HCT116 (cell line): ENCODE data around the gene PITHD1. TPM values are rescaled to one million over a fixed set of nuclear protein-coding genes. Genes with fewer than 3 reads are reported as not detected.

Experiments used
- ATAC-seq: fragments of 200-7000 bp; cut with Tn5 transposase; 2 replicates; pipeline ENCODE4 v1.9.1; 2020; ENCODE audit warnings: mild to moderate bottlenecking, moderate library complexity
- BruUV-seq: library from RNA; stranded (reverse); fragments of 400-500 nt; replicated peaks from 2 replicates; lab custom pipeline; 2021; lab: Mats Ljungman, UMichigan
- CTCF ChIA-PET: fragments of 300-600 bp; sonication (Branson Sonifier 250); formaldehyde crosslinking; loops from one replicate; lab custom pipeline; 2021; ENCODE audit warnings: antibody characterized with exemption; lab: Charles Lee
- POLR2A ChIA-PET: fragments of 300-600, 350-600 bp; sonication (Branson Sonifier 250); formaldehyde crosslinking; loops from one replicate; lab custom pipeline; 2021; ENCODE audit warnings: antibody characterized with exemption; lab: Charles Lee
- RAD21 ChIA-PET, 2 experiments: fragments of 300-600 bp; sonication (Branson Sonifier 250); formaldehyde crosslinking; loops; one replicate each; lab custom pipeline; 2023; ENCODE audit warnings: low total read pairs in 2 of 2; ENCODE audit not compliant: uncharacterized antibody in 2 of 2, unreplicated experiment in 2 of 2, low non-redundant PET in 1 of 2; lab: Charles Lee
- DNase-seq: peaks from one replicate; pipeline ENCODE4 v3.0.0-alpha.2; 2010; ENCODE audit warnings: low read depth, low spot score
- H2AFZ ChIP-seq: fragments of 200-600 bp; shearing (Covaris generic), sonication (generic); 2 replicates; pipeline ENCODE4 v1.6.1; 2017; ENCODE audit warnings: low read depth, mixed run types, mixed read lengths, antibody characterized with exemption, low read length; ENCODE audit not compliant: poor library complexity, severe bottlenecking
- H3K27ac ChIP-seq: 2 replicates; pipeline ENCODE4 v1.5.1; 2012; ENCODE audit warnings: low read depth, low read length
- H3K27me3 ChIP-seq: fragments of 200-600 bp; sonication (generic); 2 replicates; pipeline ENCODE4 v1.6.1; 2016; ENCODE audit warnings: mixed run types, low read length, mixed read lengths; ENCODE audit not compliant: insufficient read depth
- H3K36me3 ChIP-seq, 2 experiments: fragments of 200-500 bp in 1 of 2; fragments of 200-600 bp in 1 of 2; sonication (Bioruptor generic) in 1 of 2; sonication (generic) in 1 of 2; 2 replicates each; pipeline versions ENCODE4 v1.5.1 to v1.6.1; 2014 to 2016; ENCODE audit warnings: low read length in 2 of 2, inconsistent platforms in 1 of 2, mixed read lengths in 1 of 2, mixed run types in 1 of 2; ENCODE audit not compliant: insufficient read depth in 2 of 2, control insufficient read depth in 1 of 2
- H3K4me1 ChIP-seq, 2 experiments: fragments of 200-600 bp in 1 of 2; sonication (generic) in 1 of 2; 2 replicates each; pipeline versions ENCODE4 v1.5.1 to v1.6.1; 2012 to 2017; ENCODE audit warnings: low read length in 2 of 2, inconsistent platforms in 1 of 2, mild to moderate bottlenecking in 1 of 2, mixed read lengths in 1 of 2, mixed run types in 1 of 2, moderate library complexity in 1 of 2; ENCODE audit not compliant: insufficient read depth in 2 of 2, control insufficient read depth in 1 of 2
- H3K4me2 ChIP-seq: fragments of 200-600 bp; sonication (generic); 2 replicates; pipeline ENCODE4 v1.6.1; 2017; ENCODE audit warnings: mixed run types, low read length, mixed read lengths
- H3K4me3 ChIP-seq, 2 experiments: fragments of 200-600 bp in 1 of 2; sonication (generic) in 1 of 2; replicated peaks in 1 of 2; 2 replicates each; pipeline ENCODE4 v1.5.1; 2011 to 2016; ENCODE audit warnings: low read length in 2 of 2, control low read depth in 1 of 2, low read depth in 1 of 2, mild to moderate bottlenecking in 1 of 2, mixed read lengths in 1 of 2, mixed run types in 1 of 2
- H3K79me2 ChIP-seq: fragments of 200-600 bp; sonication (generic); 2 replicates; pipeline ENCODE4 v1.6.1; 2017; ENCODE audit warnings: mild to moderate bottlenecking, mixed run types, low read length, moderate library complexity, mixed read lengths; ENCODE audit not compliant: insufficient read depth
- H3K9ac ChIP-seq: fragments of 200-600 bp; sonication (generic); 2 replicates; pipeline ENCODE4 v1.6.1; 2016; ENCODE audit warnings: low read length, mixed read lengths
- H3K9me2 ChIP-seq: fragments of 200-600 bp; sonication (generic), shearing (Covaris generic); 2 replicates; pipeline ENCODE4 v1.6.1; 2017; ENCODE audit warnings: mixed run types, mild to moderate bottlenecking, moderate library complexity; ENCODE audit not compliant: insufficient read depth
- H3K9me3 ChIP-seq, 2 experiments: fragments of 200-500 bp in 1 of 2; fragments of 200-600 bp in 1 of 2; sonication (Bioruptor generic) in 1 of 2; sonication (generic) in 1 of 2; 2 replicates each; pipeline ENCODE4 v1.6.1; 2014 to 2017; ENCODE audit warnings: low read length in 2 of 2, mixed read lengths in 2 of 2, inconsistent platforms in 1 of 2, low read depth in 1 of 2, mild to moderate bottlenecking in 1 of 2, mixed run types in 1 of 2, moderate library complexity in 1 of 2; ENCODE audit not compliant: control insufficient read depth in 1 of 2, insufficient read depth in 1 of 2
- H4K20me1 ChIP-seq: fragments of 200-600 bp; sonication (generic), shearing (Covaris generic); 2 replicates; pipeline ENCODE4 v1.6.1; 2017; ENCODE audit warnings: mixed run types, mild to moderate bottlenecking, moderate library complexity; ENCODE audit not compliant: insufficient read depth
- ATF3 ChIP-seq: IDR thresholded peaks from 2 replicates; pipeline ENCODE4 v1.6.1; 2012
- CTCF ChIP-seq, 3 experiments: fragments of 200-600 bp in 1 of 3; sonication (generic) in 1 of 3; IDR thresholded peaks in 2 of 3; conservative IDR thresholded peaks in 1 of 3; 2 replicates each; pipeline ENCODE4 v1.5.1; 2012 to 2017; ENCODE audit warnings: low read depth in 2 of 3, low read length in 2 of 3, antibody characterized with exemption in 1 of 3, borderline replicate concordance in 1 of 3, control low read depth in 1 of 3, mild to moderate bottlenecking in 1 of 3, mixed read lengths in 1 of 3, mixed run types in 1 of 3, moderate library complexity in 1 of 3; ENCODE audit not compliant: insufficient read depth in 1 of 3
- EZH2 ChIP-seq: fragments of 200-600 bp; sonication (generic); IDR thresholded peaks from 2 replicates; pipeline ENCODE4 v1.6.1; 2017; ENCODE audit warnings: antibody characterized with exemption, mixed run types
- EZH2phosphoT487 ChIP-seq: fragments of 200-600 bp; IDR thresholded peaks from 2 replicates; pipeline ENCODE4 v1.6.1; 2018; ENCODE audit warnings: antibody characterized with exemption, borderline replicate concordance
- SRF ChIP-seq: IDR thresholded peaks from 2 replicates; pipeline ENCODE4 v1.6.1; 2012; ENCODE audit warnings: low read depth
- ZNF274 ChIP-seq: fragments of 200-500 bp; sonication (Bioruptor generic); IDR thresholded peaks from 2 replicates; pipeline ENCODE4 v1.6.1; 2014; ENCODE audit warnings: mild to moderate bottlenecking, low read depth, low read length, inconsistent platforms
- intact Hi-C: fragments of 100-400 bp; cut with micrococcal nuclease; formaldehyde crosslinking; loops from 2 replicates; pipeline ENCODE4 v1.10.0; 2022
- total RNA-seq: library from RNA; stranded (reverse); gene quantifications from one replicate; pipeline ENCODE4 v1.2.1, GENCODE V29; 2021; ENCODE audit not compliant: unreplicated experiment
- TF ChIP-seq, protein P1 (sequence below): IDR thresholded peaks from 2 replicates; pipeline ENCODE4 v1.6.1; 2012
- TF ChIP-seq, protein P2 (sequence below): IDR thresholded peaks from 2 replicates; pipeline ENCODE4 v1.6.1; 2012; ENCODE audit warnings: low read depth

Gene PITHD1
- total RNA-seq, 1 experiment from 2014 or later: 57.2 TPM

GRCh38 chr1:23792151-23792945, 14.1 kb downstream of the PITHD1 start:
- Histone ChIP-seq H2AFZ (no peak overlapping the region), H3K27ac (peak overlapping the region; percentile 79), H3K9me2 (no peaks in the 10 kb centered on the region), H3K4me1 (peaks cover 31 to 56% of the 10 kb centered on the region in 2 experiments), H3K4me2 (peak overlapping the region; percentile 78), H3K27me3 (no peaks in the 10 kb centered on the region), H3K79me2 (peaks cover 41% of the 10 kb centered on the region), H3K4me3 (peak overlapping the region; percentile 89 to 95), H3K36me3 (peaks cover 11 to 32% of the 10 kb centered on the region in 2 experiments; a peak in 3 of 4 replicates), H3K9me3 (no peaks in the 10 kb centered on the region), H3K9ac (peak overlapping the region; percentile 85), H4K20me1 (no peaks in the 10 kb centered on the region)
- CTCF ChIA-PET: interaction anchor here (0.6 to 4.1 kb wide), 3 partner anchors 19 to 124 kb away, joined by 3 to 15 read pairs (median 3); no protein-coding TSS in a partner anchor
- TF ChIP-seq, protein P1, sequence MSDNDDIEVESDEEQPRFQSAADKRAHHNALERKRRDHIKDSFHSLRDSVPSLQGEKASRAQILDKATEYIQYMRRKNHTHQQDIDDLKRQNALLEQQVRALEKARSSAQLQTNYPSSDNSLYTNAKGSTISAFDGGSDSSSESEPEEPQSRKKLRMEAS: no peak
- TF ChIP-seq EZH2: no peak
- TF ChIP-seq ZNF274: no peak
- TF ChIP-seq SRF: no peak
- no peak for TF ChIP-seq EZH2phosphoT487
- TF ChIP-seq, protein P2, sequence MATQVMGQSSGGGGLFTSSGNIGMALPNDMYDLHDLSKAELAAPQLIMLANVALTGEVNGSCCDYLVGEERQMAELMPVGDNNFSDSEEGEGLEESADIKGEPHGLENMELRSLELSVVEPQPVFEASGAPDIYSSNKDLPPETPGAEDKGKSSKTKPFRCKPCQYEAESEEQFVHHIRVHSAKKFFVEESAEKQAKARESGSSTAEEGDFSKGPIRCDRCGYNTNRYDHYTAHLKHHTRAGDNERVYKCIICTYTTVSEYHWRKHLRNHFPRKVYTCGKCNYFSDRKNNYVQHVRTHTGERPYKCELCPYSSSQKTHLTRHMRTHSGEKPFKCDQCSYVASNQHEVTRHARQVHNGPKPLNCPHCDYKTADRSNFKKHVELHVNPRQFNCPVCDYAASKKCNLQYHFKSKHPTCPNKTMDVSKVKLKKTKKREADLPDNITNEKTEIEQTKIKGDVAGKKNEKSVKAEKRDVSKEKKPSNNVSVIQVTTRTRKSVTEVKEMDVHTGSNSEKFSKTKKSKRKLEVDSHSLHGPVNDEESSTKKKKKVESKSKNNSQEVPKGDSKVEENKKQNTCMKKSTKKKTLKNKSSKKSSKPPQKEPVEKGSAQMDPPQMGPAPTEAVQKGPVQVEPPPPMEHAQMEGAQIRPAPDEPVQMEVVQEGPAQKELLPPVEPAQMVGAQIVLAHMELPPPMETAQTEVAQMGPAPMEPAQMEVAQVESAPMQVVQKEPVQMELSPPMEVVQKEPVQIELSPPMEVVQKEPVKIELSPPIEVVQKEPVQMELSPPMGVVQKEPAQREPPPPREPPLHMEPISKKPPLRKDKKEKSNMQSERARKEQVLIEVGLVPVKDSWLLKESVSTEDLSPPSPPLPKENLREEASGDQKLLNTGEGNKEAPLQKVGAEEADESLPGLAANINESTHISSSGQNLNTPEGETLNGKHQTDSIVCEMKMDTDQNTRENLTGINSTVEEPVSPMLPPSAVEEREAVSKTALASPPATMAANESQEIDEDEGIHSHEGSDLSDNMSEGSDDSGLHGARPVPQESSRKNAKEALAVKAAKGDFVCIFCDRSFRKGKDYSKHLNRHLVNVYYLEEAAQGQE: no peak
- TF ChIP-seq CTCF (IDR thresholded peaks at IDR 0.05 in 2 of 3, conservative IDR thresholded peaks at IDR 0.05 in 1 of 3; ENCODE audit: borderline replicate concordance in 1 of 3, insufficient read depth in 1 of 3, low read depth in 2 of 3, low read length in 2 of 3): no peak
- TF ChIP-seq ATF3: no peak
- POLR2A ChIA-PET: interaction anchor here (0.6 to 1.8 kb wide), 4 partner anchors 8 to 689 kb away, joined by 3 to 9 read pairs (median 4); partner anchors contain the start of genes GALE and PITHD1
- RAD21 ChIA-PET: no interaction called here
- BruUV-seq: no TSS peak
- no peak for ATAC-seq
- intact Hi-C loops: no loop called here
- no peak for DNase-seq
